Heart right ventricle (tissue), 16 donors: ENCODE data around the gene LRRC8D. TPM values are rescaled to one million over a fixed set of nuclear protein-coding genes. Genes with fewer than 3 reads are reported as not detected.

ENCODE experiments used
- ATAC-seq, 8 donors: fragments of 200-7000 bp; cut with Tn5 transposase; one replicate each; pipeline ENCODE4 v1.9.1; 2020; ENCODE audit warnings: mild to moderate bottlenecking in 8 of 8, moderate library complexity in 8 of 8, moderate number of reproducible peaks in 1 of 8
- DNase-seq, 2 donors: peaks; one replicate each; pipeline ENCODE4 v3.0.0-alpha.2; 2020
- H3K27ac ChIP-seq, 10 donors: fragments of 200-600 bp; sonication (generic) in 2 of 10; one replicate each; pipeline versions ENCODE4 v1.5.0 to v1.8.0; 2020 to 2022; ENCODE audit warnings: mild to moderate bottlenecking in 3 of 10
- H3K27me3 ChIP-seq, 7 donors: fragments of 200-600 bp; one replicate each; pipeline ENCODE4 v1.8.0; 2021 to 2022; ENCODE audit warnings: mild to moderate bottlenecking in 2 of 7
- H3K36me3 ChIP-seq, 9 donors: fragments of 200-600 bp; sonication (generic) in 1 of 9; one replicate each; pipeline versions ENCODE4 v1.5.0 to v1.8.0; 2020 to 2022; ENCODE audit warnings: mild to moderate bottlenecking in 2 of 9
- H3K4me1 ChIP-seq, 9 donors: fragments of 200-600 bp; sonication (generic) in 1 of 9; one replicate each; pipeline versions ENCODE4 v1.5.0 to v1.8.0; 2020 to 2022; ENCODE audit warnings: mild to moderate bottlenecking in 4 of 9
- H3K4me3 ChIP-seq, 10 donors: fragments of 200-600 bp; sonication (generic) in 2 of 10; one replicate each; pipeline versions ENCODE4 v1.5.0 to v1.8.0; 2020 to 2022; ENCODE audit warnings: mild to moderate bottlenecking in 7 of 10, moderate library complexity in 2 of 10
- H3K9me3 ChIP-seq, 11 donors: fragments of 200-600 bp in 10 of 11; sonication (generic) in 2 of 11; one replicate each; pipeline versions ENCODE4 v1.5.0 to v1.8.0; 2013 to 2022; ENCODE audit warnings: mild to moderate bottlenecking in 2 of 11, control low read depth in 1 of 11, moderate library complexity in 1 of 11
- WGBS, 2 donors: extraction: QIAGEN DNeasy Blood & Tissue Kit; methylation state at CpG; one replicate each; pipeline ENCODE4 v1.1.7; 2013; ENCODE audit warnings: inconsistent platforms in 1 of 2; 5-methylcytosine and 5-hydroxymethylcytosine counted together
- intact Hi-C, 10 donors: fragments of 100-400 bp; cut with DNase I; formaldehyde crosslinking; loops; one replicate each; pipeline versions ENCODE4 v1.11.1 to v1.14.2; 2022
- polyA plus RNA-seq, 2 donors: library from polyadenylated mRNA; stranded (reverse); fragments of 200-250 nt; gene quantifications; one replicate each; pipeline ENCODE4 v1.2.3, GENCODE V29; 2013
- total RNA-seq, 10 donors: library from RNA; stranded (reverse); fragmentation: NEBNext Ultra II Directional in 3 of 10; extraction: Animal tissue kit (Norgen Biotek cat#: 25700) in 3 of 10; gene quantifications; one replicate each; pipeline versions ENCODE4 v1.2.1 to v1.2.4, GENCODE V29; 2021 to 2023
- TF ChIP-seq, protein P1 (sequence below), 9 donors: fragments of 200-600 bp; sonication (generic) in 2 of 9; IDR thresholded peaks; one replicate each; pipeline versions ENCODE4 v1.5.0 to v1.8.0; 2021 to 2022; ENCODE audit warnings: antibody characterized with exemption in 9 of 9, mild to moderate bottlenecking in 5 of 9, moderate library complexity in 1 of 9
- donor health status: Arrhythmogenic right ventricular cardiomyopathy.
- donor health status: ischemic (EF 13 %, LVEDD 7.1; RV severe dilation, severe dysfunction).
- donor health status: healthy with polysubstance abuse.
- donor health status: DM: no; HTN: yes; CAD: no.
- donor health status: DM: no; HTN: no; CAD: no.
- donor health status: ischemic (EF 25% LVEDD 6.9; RV normal size, moderate dysfunction).
- donor health status: ischemic (EF 25% LVEDD 5.7; RV mildly dilated, moderate dysfunction).
- donor health status: healthy.
- donor health status: DM: yes; HTN: yes; CAD: no.
- donor health status: Ischemic cardiomyopathy.
- donor health status: ischemic (EF 35%, LVEDD 5.7; RV mildly dilated, moderate dysfunction).
- donor health status: nonischemic (EF 11% LVEDD 7.7; RV severe dilation, severe dysfunction).
- donor health status: DM: yes; HTN: yes; CAD: no.
- donor health status: PGD.
- donor health status: ischemic (EF 29% LVEDD 5.4; RV normal size, mild dysfunction).
- donor health status: nonischemic (EF 23%, LVEDD 6.1; RV moderate dilation, normal function).

LRRC8D gene
- total and polyA plus RNA-seq, 12 donors: 3.0 to 11.0 (median 6.6) TPM

GRCh38 chr1:89952605-89953130 lies 131.8 kb downstream of the LRRC8D start:
- H3K36me3 ChIP-seq: no peaks in the 10 kb centered on the region
- 96 to 98% methylated on average over 2 of the region's 2 CpGs for WGBS, 2 donors
- H3K4me3 ChIP-seq: no peak overlapping the region
- H3K4me1 ChIP-seq: peaks cover 0 to 11% (median 0%) of the 10 kb centered on the region in 9 donors
- intact Hi-C loops: no loop called here
- H3K27ac ChIP-seq: no peak overlapping the region
- DNase-seq (no peak), ATAC-seq (no peak)
- H3K27me3 ChIP-seq: no peaks in the 10 kb centered on the region
- TF ChIP-seq, protein P1, sequence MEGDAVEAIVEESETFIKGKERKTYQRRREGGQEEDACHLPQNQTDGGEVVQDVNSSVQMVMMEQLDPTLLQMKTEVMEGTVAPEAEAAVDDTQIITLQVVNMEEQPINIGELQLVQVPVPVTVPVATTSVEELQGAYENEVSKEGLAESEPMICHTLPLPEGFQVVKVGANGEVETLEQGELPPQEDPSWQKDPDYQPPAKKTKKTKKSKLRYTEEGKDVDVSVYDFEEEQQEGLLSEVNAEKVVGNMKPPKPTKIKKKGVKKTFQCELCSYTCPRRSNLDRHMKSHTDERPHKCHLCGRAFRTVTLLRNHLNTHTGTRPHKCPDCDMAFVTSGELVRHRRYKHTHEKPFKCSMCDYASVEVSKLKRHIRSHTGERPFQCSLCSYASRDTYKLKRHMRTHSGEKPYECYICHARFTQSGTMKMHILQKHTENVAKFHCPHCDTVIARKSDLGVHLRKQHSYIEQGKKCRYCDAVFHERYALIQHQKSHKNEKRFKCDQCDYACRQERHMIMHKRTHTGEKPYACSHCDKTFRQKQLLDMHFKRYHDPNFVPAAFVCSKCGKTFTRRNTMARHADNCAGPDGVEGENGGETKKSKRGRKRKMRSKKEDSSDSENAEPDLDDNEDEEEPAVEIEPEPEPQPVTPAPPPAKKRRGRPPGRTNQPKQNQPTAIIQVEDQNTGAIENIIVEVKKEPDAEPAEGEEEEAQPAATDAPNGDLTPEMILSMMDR (IDR thresholded peaks at IDR 0.05): no peak
- H3K9me3 ChIP-seq: no peaks in the 10 kb centered on the region

DNA sequence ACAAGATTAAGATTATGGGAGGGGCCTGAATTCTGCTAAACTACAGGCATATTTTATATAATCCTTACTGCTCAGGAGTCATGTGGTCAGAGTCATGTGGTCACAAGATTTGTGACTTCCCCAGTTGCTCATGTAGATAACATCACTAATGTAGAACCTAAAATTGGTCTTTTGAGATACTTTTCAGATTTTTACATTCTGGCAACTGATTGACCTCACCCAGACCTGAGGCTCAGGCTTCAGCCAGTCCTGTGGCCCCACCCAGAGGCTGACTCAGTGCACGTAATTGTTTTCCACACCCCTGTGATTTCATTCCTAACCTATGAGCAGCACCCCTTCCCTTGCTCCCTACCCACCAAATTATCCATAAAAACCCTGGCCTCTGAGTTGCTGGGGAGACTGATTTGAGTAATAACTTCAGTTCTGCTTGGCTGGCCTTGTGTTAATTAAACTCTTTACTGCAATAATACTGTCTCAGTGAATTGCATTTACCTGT lies 132.3 kb downstream of the LRRC8D start:
- ATAC-seq (peak in 3 of 8 donors; percentile 61 to 77 (median 61)), DNase-seq (no peak)
- intact Hi-C loops: no loop called here
- Histone ChIP-seq H3K4me1 (peaks cover 0 to 11% (median 0%) of the 10 kb centered on the region in 9 donors), H3K36me3 (no peaks in the 10 kb centered on the region), H3K27ac (no peak overlapping the region), H3K4me3 (no peak overlapping the region), H3K9me3 (no peaks in the 10 kb centered on the region), H3K27me3 (no peaks in the 10 kb centered on the region)
- TF ChIP-seq, protein P1 (IDR thresholded peaks at IDR 0.05): peak in 7 of 9 donors; percentile 18 to 43 (median 26)
- 44 to 48% methylated on average over 1 of the region's 1 CpG for WGBS, 2 donors

GRCh38 chr1:89953929-89954328 lies 133.1 kb downstream of the LRRC8D start:
- no peak overlapping the region for H3K27ac ChIP-seq
- H3K4me1 ChIP-seq: peaks cover 0 to 11% (median 0%) of the 10 kb centered on the region in 9 donors
- H3K4me3 ChIP-seq: no peak overlapping the region
- 91 to 96% methylated on average over 1 of the region's 1 CpG for WGBS, 2 donors
- DNase-seq: no peak
- ATAC-seq: no peak
- intact Hi-C loops: no loop called here
- TF ChIP-seq, protein P1 (IDR thresholded peaks at IDR 0.05): no peak
- H3K27me3 ChIP-seq: no peaks in the 10 kb centered on the region
- no peaks in the 10 kb centered on the region for H3K9me3 ChIP-seq
- H3K36me3 ChIP-seq: no peaks in the 10 kb centered on the region

DNA sequence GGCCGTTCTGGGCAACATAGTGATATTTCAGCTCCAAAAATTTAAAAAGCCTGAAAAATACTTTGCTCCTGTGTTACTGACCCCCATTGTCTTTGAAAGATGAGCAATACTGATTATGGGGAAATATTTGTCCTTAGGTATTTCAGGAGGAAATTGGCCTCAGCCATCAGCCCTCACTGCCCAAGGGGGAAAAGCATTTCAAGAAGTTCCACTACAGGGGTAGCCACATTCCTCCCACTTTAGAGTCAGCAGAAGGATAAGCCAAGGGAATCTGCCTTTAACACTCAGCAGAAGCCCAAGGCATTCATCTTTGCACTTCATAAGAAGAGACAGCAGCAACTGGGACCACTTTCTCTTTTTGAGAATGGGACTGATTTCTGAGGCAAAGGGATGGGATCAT lies 133.6 kb downstream of the LRRC8D start:
- DNase-seq (no peak), ATAC-seq (no peak)
- H3K27ac ChIP-seq: no peak overlapping the region
- H3K4me3 ChIP-seq: no peak overlapping the region
- no peaks in the 10 kb centered on the region for H3K27me3 ChIP-seq
- no peaks in the 10 kb centered on the region for H3K9me3 ChIP-seq
- H3K4me1 ChIP-seq: peaks cover 0 to 11% (median 0%) of the 10 kb centered on the region in 9 donors
- TF ChIP-seq, protein P1 (IDR thresholded peaks at IDR 0.05): no peak
- 96 to 98% methylated on average over 1 of the region's 1 CpG for WGBS, 2 donors
- intact Hi-C loops: no loop called here
- no peaks in the 10 kb centered on the region for H3K36me3 ChIP-seq
